Natural killer cell treated with Interleukin-12 subunit alpha and Interleukin-12 subunit beta and Interleukin-15 and Interleukin-18, amount 100 ng/mL, for 72 hours (primary cell): ENCODE measurements around the gene HAT1. TPM values are rescaled to one million over a fixed set of nuclear protein-coding genes. Genes with fewer than 3 reads are reported as not detected.
A peak's percentile ranks its signal among the peaks of the same experiment; 100 is the strongest.

Source experiments
- ATAC-seq, 2 donors: fragments of 150-1000 bp; cut with Tn5 transposase in 1 of 2; sonication (Bioruptor Pico), chemical (Tn5 transposase) in 1 of 2; 2 replicates each; pipeline ENCODE4 v1.10.0; 2021
- DNase-seq: peaks from one replicate; pipeline ENCODE4 v3.0.0; 2022; ENCODE audit warnings: low spot score
- H3K27ac Mint-ChIP-seq, 2 donors: 1 replicate in 1 of 2; 2 replicates in 1 of 2; pipeline ENCODE4 v1.8.0; 2022; ENCODE audit warnings: mixed read lengths in 2 of 2, mild to moderate bottlenecking in 1 of 2, moderate library complexity in 1 of 2
- H3K27me3 Mint-ChIP-seq, 2 donors: 1 replicate in 1 of 2; 2 replicates in 1 of 2; pipeline ENCODE4 v1.8.0; 2022; ENCODE audit warnings: mixed read lengths in 2 of 2
- H3K36me3 Mint-ChIP-seq: one replicate; pipeline ENCODE4 v1.8.0; 2022; ENCODE audit warnings: mixed read lengths
- H3K4me1 Mint-ChIP-seq, 2 donors: 1 replicate in 1 of 2; 2 replicates in 1 of 2; pipeline ENCODE4 v1.8.0; 2022; ENCODE audit warnings: low read depth in 2 of 2, mixed read lengths in 2 of 2, mild to moderate bottlenecking in 1 of 2
- H3K4me3 Mint-ChIP-seq: one replicate; pipeline ENCODE4 v1.8.0; 2022; ENCODE audit warnings: mixed read lengths
- H3K9me3 Mint-ChIP-seq: 2 replicates; pipeline ENCODE4 v1.8.0; 2022; ENCODE audit warnings: mixed read lengths
- total RNA-seq, 2 donors: library from RNA; stranded (reverse); gene quantifications; one replicate each; pipeline ENCODE4 v1.2.3, GENCODE V29; 2022

Gene HAT1
- total RNA-seq, 2 donors from 2014 or later, result 58.4 to 66.8 TPM

DNA sequence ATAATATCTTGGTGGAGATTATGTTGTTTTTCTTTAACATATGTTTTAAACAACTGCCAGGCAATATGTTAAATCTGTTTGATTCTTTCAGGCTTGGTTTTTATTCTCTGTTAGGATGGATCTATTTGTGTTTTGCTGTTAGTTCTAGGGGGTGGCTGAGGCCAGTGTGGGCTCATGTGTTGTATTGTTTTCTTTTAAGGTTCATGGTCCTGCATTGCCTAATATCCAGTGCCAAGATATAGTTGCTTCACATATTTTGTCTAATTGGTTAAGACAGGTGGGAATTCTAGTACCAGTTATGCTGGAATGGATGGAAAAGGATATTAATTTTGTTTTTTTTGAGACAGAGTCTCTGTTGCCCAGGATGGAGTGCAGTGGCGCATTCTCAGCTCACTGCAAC lies 85.1 kb downstream of the HAT1 start:
- Mint-ChIP-seq H3K4me1 (peaks cover 20 to 23% of the 10 kb centered on the region in 2 donors), H3K27me3 (peaks cover 0 to 2% of the 10 kb centered on the region in 2 donors), H3K4me3 (no peak overlapping the region)

DNA sequence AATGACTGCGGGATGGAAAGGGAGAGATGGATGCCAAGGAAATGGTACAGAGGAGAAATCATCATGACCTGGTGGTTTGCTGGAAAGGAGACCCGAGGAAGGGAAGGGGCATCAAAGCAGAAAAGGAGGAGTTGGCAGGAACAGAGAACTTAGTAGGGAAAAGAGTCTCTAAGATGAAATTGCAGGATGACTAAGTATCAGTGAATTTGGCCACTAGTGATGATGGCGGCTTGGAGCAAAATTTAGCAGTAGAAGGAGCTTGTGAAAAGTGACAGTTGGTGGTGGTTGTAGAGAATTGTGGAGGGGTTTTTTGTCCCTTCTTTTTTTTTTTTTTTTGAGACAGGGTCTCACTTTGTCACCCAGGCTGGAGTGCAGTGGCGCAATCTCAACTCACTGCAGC lies 87.6 kb downstream of the HAT1 start:
- H3K9me3 Mint-ChIP-seq, result no peaks in the 10 kb centered on the region
- ATAC-seq (no peak), DNase-seq (no peak)
- H3K27me3 Mint-ChIP-seq, result peaks cover 0 to 2% of the 10 kb centered on the region in 2 donors
- no peak overlapping the region for H3K27ac Mint-ChIP-seq
- no peak overlapping the region for H3K4me3 Mint-ChIP-seq
- H3K36me3 Mint-ChIP-seq, result no peaks in the 10 kb centered on the region
- H3K4me1 Mint-ChIP-seq, result peaks cover 27 to 34% of the 10 kb centered on the region in 2 donors

More for the DNA sequence above, 85.1 kb downstream of the HAT1 start:
- ATAC-seq (no peak), DNase-seq (no peak)
- H3K27ac Mint-ChIP-seq, result no peak overlapping the region
- no peaks in the 10 kb centered on the region for H3K36me3 Mint-ChIP-seq
- no peaks in the 10 kb centered on the region for H3K9me3 Mint-ChIP-seq

DNA sequence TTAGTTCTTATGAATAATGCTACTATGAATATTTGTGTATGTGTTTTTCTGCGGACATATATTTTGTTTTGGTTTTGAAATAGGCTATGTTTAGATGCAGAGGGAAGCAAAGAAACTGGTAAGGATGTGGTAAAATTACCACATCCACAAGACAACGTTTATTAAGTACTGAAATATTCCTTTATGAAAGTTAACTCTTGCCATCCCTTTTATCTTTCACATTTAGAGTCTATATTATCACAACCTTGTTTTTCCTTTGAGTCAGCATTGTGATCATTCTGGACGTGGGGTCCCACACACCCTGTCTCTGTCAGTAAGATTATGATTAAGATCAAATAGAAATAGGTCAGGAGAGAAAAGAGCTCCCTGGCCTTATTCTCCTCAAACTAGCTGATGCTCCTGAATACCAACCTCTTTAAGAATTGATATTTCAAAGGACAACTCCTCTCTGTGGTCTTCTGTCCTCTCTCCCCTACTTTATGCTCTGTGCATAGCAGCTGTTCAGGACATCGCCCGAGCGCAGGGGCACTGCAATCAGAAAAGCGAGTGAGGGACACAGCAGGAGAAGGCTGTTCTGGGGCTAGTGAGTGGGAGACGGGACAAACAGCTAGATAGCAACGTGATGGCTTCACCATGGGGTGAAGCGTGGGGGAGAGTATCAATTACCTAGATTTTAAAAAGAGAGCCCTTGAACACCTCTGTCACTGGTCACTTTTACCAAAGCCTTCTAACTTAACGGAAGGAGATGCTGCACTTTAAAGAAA lies 89.7 kb downstream of the HAT1 start:
- peak in 1 of 2 donors; percentile 81 for ATAC-seq
- H3K4me3 Mint-ChIP-seq, result peak overlapping the region; percentile 30
- peak overlapping the region; percentile 11 to 74 for H3K27ac Mint-ChIP-seq

DNA sequence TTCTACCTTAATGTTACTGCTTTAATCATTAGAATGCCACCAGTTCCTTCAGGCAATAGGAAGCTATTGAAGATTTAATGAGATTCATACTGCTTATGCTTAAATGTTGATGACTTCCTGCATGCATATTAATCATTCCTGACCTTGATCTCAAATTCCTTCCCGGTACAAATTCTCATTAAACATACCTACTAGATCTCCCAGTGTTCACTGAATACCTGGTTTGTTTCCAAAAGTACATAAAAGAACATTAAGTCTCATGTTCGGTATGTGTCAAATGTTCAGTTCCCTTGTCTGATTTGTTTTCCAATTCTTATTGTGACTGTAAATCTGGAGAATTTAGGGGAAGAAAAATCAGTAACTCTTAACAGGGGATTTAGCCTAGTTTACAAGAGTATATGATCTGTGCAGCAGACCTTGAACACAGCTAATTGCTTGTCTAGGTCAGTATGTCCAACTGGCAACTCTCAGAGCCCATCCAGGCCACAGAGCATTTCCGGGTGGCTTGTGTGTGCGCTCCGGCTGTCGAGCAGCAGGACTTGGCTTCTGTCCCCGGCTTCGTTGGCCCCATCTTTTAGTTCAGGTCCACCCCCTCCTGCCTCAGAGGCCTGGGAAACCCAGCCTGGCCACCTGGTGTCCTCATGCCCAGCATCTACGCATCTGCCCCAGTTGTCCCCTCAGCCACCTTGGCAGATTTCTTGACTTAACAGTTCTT lies 90.6 kb downstream of the HAT1 start:
- ATAC-seq (no peak), DNase-seq (no peak)
- peaks cover 0 to 6% of the 10 kb centered on the region in 2 donors for H3K27me3 Mint-ChIP-seq
- H3K4me3 Mint-ChIP-seq, result peak overlapping the region; percentile 30
- no peaks in the 10 kb centered on the region for H3K9me3 Mint-ChIP-seq
- H3K27ac Mint-ChIP-seq, result peak overlapping the region in 1 of 2 donors; percentile 74
- peaks cover 31 to 39% of the 10 kb centered on the region in 2 donors for H3K4me1 Mint-ChIP-seq
- H3K36me3 Mint-ChIP-seq, result no peaks in the 10 kb centered on the region

More for the DNA sequence above, 89.7 kb downstream of the HAT1 start:
- peaks cover 0 to 6% of the 10 kb centered on the region in 2 donors for H3K27me3 Mint-ChIP-seq
- peaks cover 31 to 39% of the 10 kb centered on the region in 2 donors for H3K4me1 Mint-ChIP-seq
- no peak for DNase-seq
- no peaks in the 10 kb centered on the region for H3K9me3 Mint-ChIP-seq
- H3K36me3 Mint-ChIP-seq, result no peaks in the 10 kb centered on the region

DNA sequence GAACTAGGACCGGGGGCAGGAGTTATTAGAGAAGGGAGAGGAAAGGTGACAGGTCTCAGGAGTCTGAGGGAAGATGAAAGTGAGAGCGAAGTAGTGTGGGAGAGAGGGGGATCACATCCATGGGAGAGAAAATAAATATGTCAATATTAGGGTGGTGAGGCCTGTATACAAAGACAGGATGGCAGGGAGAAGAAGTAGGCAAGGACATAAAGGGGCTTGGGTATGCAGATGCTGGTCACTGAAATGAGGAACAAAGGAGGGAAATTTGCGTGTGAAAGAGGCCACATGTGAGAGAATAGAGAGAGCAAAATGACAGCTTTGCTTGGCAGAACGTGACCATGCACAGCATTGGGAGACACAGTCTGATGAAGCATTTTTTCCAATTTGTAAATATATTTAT lies 91.1 kb downstream of the HAT1 start:
- Mint-ChIP-seq H3K4me3 (no peak overlapping the region), H3K27me3 (peaks cover 0 to 6% of the 10 kb centered on the region in 2 donors), H3K9me3 (no peaks in the 10 kb centered on the region), H3K4me1 (peaks cover 31 to 39% of the 10 kb centered on the region in 2 donors), H3K27ac (no peak overlapping the region), H3K36me3 (no peaks in the 10 kb centered on the region)
- ATAC-seq (no peak), DNase-seq (no peak)

DNA sequence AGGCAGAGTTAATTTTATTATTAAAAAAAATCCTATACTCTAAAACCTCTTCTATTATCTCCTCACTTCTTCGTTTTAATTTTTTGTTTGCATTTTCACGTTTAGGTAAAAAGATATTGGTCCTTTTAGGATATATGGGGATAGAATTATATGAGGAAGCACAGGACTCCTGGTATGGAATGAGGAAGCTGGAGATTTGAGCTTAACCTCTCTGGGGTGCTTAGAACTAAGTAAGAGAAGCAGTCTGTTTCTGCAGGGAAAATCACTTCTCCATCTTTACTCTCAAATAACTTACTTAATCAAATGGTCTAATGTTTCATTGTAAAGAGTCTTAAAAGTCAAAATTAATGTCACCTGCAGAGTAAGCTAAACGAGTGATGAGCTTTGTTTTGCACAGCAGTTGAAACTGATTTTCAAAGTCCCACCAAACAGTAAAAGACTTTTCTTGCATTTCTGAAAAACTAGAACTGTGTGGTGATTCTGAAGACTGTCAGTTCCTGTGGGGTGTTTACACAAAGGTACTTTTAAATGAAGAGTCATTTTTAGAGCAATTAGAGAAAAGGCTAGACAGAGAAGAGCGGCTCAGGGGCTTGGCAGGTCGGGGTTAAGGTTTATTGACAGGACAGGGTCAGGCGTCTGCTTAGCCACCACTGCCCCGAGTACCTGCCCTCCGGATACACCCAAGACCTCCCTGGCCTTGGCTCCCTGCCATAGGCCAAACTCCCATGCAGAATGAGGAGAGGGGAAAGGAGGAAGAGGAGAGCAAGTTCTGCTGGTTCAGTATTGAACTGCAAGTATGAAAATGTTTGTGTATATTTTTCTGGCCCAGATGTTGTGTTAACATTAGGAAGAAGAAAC lies 99.0 kb downstream of the HAT1 start:
- H3K9me3 Mint-ChIP-seq, result no peaks in the 10 kb centered on the region

GRCh38 chr2:172021955-172022354 lies 99.7 kb downstream of the HAT1 start:
- no peak overlapping the region for H3K4me3 Mint-ChIP-seq
- no peaks in the 10 kb centered on the region for H3K36me3 Mint-ChIP-seq
- DNase-seq (no peak), ATAC-seq (no peak)
- peaks cover 0 to under 1% of the 10 kb centered on the region in 2 donors for H3K4me1 Mint-ChIP-seq
- no peaks in the 10 kb centered on the region for H3K9me3 Mint-ChIP-seq
- H3K27ac Mint-ChIP-seq, result no peak overlapping the region
- peaks cover 0 to under 1% of the 10 kb centered on the region in 2 donors for H3K27me3 Mint-ChIP-seq

More for the DNA sequence above, 99.0 kb downstream of the HAT1 start:
- Mint-ChIP-seq H3K27me3 (peaks cover 0 to 5% of the 10 kb centered on the region in 2 donors), H3K4me1 (peaks cover 4 to 5% of the 10 kb centered on the region in 2 donors), H3K36me3 (no peaks in the 10 kb centered on the region), H3K4me3 (no peak overlapping the region), H3K27ac (no peak overlapping the region)
- DNase-seq (no peak), ATAC-seq (no peak)

- DNase-seq, result no peak
- H3K9me3 Mint-ChIP-seq, result no peaks in the 10 kb centered on the region
- H3K27me3 Mint-ChIP-seq, result no peaks in the 10 kb centered on the region
- H3K4me1 Mint-ChIP-seq, result no peaks in the 10 kb centered on the region
- no peak for ATAC-seq
- no peak overlapping the region for H3K4me3 Mint-ChIP-seq
- H3K27ac Mint-ChIP-seq, result no peak overlapping the region
- H3K36me3 Mint-ChIP-seq, result no peaks in the 10 kb centered on the region
Measured at GRCh38 chr2:172031536-172031935, 109.3 kb downstream of the HAT1 start.

Other genes with a start within 250 kb of the HAT1 start
- gene DYNC1I2, start 235.0 kb upstream of the HAT1 start, total RNA-seq, result 10 to 100 TPM; 51.0 to 62.3 TPM
- gene SLC25A12, start 28.2 kb upstream of the HAT1 start, total RNA-seq, result 10 to 100 TPM; 23.0 to 33.2 TPM
- gene METAP1D, start 77.5 kb downstream of the HAT1 start, total RNA-seq, result 1 to 10 TPM; 2.8 to 6.6 TPM
- not detected for gene DLX1, start 163.0 kb downstream of the HAT1 start, total RNA-seq
- under 1 TPM in 1 of 2 donors, not detected in 1; 0.25 TPM for gene DLX2, start 180.4 kb downstream of the HAT1 start, total RNA-seq